Measurements from ENCODE around the gene CAMK1D.

DNA sequence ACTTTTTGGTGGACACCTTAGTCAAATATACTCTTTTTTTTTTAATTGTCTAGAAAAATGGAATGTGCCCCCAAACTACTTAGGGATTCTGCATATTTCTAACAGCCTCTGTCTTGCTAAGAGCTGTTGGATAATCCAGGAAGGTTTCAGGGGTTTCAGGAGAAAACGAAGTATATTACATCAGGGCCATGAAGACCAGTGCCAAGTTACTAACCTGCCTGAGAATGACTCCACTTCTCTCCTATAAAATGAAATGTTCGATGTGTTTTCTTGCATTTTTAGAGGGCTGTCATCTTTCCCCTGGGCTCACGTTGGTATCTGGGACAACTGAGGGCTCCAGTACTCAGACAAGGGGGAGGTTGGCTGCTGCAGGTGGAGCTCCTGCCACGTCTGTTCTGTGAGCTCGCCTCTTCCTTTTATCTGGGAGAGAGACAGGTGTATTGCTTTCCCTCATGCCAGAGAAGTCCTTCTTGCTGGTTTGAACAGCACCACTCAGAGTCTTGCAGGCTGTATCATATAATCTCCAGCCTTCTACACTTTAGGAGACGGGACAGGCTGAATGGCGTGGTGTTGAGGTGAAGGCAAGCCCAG is 71.3 kb downstream of the CAMK1D start:
- TF ChIP-seq, protein P1, sequence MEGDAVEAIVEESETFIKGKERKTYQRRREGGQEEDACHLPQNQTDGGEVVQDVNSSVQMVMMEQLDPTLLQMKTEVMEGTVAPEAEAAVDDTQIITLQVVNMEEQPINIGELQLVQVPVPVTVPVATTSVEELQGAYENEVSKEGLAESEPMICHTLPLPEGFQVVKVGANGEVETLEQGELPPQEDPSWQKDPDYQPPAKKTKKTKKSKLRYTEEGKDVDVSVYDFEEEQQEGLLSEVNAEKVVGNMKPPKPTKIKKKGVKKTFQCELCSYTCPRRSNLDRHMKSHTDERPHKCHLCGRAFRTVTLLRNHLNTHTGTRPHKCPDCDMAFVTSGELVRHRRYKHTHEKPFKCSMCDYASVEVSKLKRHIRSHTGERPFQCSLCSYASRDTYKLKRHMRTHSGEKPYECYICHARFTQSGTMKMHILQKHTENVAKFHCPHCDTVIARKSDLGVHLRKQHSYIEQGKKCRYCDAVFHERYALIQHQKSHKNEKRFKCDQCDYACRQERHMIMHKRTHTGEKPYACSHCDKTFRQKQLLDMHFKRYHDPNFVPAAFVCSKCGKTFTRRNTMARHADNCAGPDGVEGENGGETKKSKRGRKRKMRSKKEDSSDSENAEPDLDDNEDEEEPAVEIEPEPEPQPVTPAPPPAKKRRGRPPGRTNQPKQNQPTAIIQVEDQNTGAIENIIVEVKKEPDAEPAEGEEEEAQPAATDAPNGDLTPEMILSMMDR (IDR thresholded peaks at IDR 0.05) = no peak
- no peak for TF ChIP-seq POLR2A (IDR thresholded peaks at IDR 0.05)

All from right lobe of liver (tissue), 4 donors.